GM21367 (cell line): ENCODE data around the gene ACSF2.
"Not testable (repeated sequence)": the region's sequence is repeated elsewhere in the genome, so short reads cannot be mapped to it uniquely, and the experiment has no call there.

Experiments
- ATAC-seq: cut with Tn5 transposase; IDR thresholded peaks from one replicate; pipeline ENCODE4 v1.9.1; 2021; ENCODE audit not compliant: unreplicated experiment

ACSF2 gene

DNA sequence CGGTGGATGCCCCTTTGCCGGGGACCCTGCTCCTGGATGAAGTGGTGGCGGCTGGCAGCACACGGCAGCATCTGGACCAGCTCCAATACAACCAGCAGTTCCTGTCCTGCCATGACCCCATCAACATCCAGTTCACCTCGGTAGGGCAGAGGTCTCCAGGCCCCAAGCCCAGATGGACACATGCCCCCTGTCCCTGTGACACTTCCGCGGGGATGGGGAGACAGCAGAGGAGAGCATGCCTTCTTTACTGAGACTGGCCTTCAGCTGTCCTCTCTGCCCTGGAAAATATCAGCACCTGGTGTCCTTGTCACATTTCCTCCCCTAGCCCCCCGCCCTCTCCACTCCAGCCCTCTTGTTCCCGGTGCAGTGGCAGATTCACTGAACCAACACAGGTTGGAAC, 36.4 kb downstream of the ACSF2 start:
- ATAC-seq, result no peak

DNA sequence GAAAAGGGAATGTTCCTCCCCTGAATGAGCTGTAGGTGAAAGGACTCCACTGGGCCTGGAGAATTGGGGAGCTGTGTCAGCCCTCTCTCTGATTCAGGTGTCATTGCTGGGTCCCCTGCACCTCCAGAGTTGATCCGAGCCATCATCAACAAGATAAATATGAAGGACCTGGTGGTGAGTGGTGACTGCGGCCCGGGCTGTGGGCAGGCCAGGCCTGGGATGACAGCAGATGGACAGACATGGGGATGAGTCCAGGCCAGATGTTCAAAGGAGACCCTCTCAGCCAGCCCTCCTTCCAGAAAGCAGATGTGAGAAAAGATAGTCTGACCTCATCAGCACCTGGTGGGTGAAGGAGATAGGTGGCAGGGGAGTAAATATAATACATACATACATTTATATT, 38.1 kb downstream of the ACSF2 start:
- no peak for ATAC-seq

DNA sequence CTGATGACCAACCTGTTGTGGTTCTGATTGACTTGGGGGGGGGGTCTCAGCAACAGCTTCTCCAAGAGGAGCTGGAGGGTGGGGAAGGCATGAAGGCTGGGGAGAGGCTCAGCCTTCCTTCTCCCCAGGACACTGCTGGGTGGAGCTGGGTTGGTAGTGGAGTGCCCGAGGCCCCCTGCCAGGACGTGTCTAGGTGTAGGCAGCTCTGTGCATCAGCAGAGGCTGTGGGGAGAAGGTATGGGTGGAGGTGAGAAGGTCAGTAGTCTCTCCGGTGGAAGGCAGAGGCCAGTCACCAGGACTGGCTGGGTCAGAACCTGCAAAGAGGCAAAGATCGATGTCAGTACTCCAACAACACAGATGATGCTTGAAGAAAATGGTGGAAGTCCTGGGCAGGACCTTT, 38.7 kb downstream of the ACSF2 start:
- ATAC-seq, result no peak

DNA sequence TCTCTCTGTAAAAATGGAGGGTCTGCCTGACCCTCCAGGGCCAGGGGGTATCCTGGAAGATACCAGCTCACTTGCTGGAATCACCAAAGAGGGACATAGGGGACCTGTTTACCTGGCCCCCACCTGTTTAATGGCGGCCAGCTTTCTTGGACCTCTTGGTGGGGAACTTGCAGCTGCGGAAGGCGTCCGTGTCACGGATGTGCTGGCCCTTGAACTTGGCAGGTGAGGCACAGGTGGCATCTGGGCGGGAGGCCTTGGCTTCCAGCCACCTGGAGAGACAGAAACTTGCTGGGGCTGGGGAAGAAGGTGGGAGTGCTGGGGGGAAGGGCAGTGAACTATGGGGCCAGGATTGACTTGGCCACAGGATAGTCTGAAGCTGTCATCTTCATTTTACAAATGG, 39.2 kb downstream of the ACSF2 start:
- no peak for ATAC-seq

DNA sequence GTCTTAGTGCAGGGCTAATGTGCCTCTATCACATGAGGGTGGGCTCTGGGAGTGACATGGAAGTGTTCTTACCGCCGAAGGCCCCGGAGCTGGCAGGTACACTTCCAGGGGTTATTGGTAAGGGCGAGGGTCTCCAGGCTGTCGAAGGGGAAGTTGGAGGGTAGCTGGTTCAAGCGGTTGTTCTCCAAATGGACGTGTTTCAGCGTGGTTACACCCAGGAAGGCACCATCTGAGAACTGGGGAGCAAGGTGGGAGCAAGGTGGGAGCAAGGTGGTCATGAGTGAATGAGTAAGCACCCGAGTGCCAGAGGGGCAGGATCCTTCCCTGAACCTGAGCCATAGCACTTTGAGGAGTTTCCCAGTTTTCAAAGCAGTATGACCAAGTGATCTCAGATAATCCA, 39.6 kb downstream of the ACSF2 start:
- no peak for ATAC-seq

DNA sequence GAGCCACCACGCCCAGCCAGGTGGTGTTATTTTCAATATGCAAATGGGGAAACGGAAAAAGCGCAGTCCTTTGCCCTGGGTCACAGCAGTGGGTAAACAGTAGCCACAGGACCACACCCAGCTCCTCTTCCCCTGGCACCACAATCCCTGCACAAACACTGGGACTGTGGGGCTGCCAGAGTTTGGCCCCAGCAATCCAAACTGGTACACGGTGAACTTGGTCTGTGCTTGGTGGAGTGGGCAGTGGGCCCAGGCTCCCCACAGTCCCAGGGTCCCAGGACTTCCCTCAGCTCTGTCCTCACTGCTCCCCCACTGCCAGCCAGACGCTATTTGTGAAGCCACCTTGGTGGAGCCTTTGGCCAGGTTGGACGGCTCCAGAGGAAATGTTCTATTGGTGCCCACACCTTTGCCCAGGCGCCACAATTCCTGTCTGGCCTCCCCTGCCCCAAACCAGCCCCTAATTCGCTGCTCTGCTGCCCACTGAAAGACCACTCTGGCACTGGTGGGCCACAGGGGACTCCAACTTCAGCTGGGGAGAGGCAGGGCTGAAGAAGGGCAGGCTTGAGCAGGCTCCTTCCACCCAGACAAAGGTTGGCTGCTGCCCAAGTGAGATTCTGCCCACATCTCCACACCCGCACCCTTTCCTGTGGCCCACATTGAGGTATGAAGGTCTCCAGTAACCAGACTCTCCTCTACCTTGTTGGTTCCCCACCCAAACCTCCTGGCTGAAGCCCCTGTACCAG, 40.5 kb downstream of the ACSF2 start:
- no peak for ATAC-seq

DNA sequence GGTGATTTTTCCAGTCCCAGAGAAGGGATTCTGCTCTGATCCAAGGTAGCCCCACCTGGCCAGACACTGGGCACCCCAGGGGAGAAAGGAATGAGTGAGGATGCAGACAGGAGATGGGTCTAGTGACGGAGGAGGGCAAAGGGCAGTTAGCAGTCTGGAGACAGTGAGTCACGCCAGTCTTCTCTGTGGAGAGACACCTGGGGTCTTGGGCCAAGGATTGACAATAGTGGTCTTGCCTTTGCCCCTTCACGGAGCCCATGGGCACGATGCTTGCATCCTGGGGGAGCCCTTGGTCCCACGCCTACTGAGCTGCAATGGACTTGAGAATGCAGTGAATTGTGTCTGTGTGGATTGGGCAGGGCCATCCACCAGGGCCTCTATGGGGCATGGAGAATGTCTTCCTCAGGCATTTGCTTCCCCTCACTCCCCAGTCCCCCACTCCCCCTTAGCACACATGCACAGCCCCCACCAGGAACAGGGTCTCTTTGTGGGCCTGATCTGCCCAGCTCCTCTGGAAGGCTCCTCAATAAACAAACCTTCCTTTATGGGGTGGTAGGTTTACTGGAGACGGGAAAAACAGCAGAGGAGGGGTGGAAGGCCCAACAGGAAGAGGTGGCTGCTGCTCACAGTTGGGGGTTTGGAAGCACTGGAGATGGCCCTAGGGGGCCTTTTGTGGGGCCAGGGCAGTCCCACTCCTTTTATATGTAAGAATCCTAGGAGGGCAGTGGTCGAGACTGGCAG, 41.3 kb downstream of the ACSF2 start:
- ATAC-seq, result no peak

DNA sequence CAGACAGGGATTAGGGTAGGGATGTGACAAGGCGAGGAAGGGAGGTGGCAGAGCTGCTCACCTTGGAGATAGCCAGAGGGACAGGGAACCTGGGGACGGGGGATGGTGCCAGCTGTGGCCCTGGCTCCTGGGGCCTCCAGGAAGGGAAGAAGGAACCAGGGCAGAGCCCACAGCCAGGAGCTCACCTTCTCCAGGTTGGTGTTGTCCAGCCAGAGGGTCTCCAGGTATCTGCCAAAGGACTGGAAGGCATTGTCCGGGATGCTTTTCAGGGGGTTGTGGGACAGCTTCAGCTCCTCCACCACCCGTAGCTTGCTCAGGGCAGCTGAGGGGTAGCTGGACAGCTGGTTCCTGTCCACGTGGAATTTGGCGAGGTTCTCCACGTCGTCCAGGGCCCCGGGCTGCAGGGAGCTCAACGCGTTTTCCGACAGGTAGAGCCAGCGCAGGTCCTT, 41.9 kb downstream of the ACSF2 start:
- ATAC-seq, result no peak

DNA sequence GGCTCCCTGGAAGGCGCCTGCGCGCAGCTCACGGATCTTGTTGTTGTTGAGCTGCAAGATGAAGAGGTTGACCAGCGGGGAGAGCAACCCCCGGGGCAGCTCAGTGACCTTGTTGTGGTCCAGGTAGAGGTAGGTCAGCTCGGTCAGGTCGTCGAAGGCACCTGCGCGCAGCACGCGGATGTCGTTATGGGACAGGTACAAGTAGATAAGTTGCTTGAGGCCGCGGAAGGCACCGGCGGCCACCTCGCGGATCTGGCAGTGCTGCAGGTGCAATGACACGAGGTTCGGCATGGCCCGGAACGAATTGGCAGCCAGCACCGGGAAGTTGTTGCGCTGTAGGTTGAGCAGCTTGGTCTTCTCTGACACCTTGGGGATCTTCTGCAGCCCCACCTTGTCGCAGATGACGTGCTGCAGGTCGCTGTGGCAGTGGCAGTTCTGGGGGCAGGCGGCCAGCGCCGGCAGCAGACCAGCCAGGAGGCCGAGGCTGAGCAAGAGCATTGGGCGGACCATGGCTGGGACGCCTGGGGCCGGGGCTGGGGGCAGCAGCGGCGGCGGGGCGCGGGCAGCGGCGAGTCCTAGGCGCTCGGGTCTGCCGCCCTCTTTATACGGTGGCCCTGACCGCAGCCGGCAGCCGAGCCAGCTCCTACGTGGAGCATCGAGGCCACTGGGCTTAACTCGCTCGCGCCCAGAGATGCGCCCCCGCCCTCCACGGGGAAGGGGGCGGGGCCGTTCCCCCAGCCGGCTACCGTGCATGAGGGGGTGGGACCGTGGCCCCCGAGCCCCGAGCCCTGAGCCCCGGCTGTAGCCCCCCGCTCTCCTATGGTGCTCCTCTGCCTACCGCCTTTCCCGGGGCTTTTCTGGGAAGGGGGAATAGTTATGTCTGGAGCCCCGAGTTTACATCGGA, 42.5 kb downstream of the ACSF2 start, which contains the start of gene CHAD:
CHAD (minus strand) TSS at position 577 of the 904 bp plus-strand sequence; CDS start at position 510, 67 bp downstream.
- ATAC-seq, result no peak

DNA sequence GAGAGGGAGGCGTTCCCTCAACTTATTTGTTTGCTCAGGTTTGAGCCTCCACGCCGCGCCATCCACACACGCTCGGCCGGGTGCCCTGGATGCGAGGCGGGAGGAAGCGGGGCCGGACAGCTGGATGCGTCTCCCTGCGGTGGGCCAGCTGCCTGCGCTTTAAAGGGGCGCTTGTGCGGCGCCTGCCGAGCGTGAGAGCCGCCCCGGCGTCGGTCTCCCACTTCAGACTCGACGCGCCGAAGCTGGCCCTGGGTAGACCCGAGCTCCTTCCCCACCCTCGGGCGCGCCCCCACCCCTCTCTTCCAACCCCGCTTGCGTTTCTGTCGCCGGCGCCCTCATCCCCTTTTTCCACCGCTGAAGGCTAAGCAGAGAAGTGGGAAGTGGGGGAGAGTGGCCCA, 43.2 kb downstream of the ACSF2 start:
- no peak for ATAC-seq

DNA sequence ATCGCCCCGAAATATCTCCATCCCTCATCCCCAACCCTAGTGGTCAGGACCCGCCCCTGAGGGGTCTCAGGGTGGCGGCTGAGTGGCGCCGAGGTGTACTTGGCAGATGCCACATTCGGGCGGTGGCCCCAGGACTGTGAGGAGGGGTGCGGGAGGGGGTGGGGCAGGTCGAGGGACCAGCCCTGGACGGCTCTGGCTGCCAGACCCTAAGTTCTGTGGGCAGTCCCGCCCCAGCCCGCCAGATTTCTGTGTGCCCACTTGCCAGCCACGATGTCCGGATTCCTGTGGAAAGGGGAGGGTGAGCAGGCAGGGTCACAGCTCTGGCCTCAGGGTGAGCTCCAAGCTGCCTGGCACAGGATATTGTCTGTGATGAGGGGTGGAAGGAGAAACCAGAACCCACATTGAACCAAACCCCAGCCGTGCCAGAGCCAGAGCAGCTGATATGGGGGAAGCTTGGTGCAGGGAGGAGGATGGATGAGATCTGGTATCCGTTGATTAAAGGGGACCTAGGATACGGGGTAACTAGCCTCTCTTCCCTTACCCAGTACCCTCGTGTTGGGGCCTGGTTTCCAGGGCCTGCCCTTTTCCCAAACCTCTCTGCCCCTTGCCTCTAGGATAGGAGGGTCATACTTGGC, 43.8 kb downstream of the ACSF2 start:
- no peak for ATAC-seq

DNA sequence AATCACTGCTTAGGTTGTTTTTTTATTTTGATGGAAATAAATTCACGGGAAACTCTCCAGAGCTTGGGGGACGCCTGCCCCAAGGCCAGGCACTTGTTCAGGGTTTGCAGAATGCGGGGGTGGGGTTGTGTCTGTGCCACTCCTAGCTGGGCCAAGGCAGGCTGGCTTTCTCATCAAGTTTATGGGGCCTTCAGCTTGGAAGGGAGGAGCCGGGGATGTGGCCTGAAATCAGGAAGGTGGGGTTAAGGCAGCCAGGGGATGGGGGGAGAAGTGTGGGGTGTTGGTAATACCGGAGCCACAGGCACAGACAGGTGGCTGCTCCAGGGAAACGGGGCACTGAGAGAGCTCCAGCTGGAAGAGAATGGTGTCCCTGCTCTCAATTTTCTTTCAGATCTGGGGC, 44.4 kb downstream of the ACSF2 start:
- no peak for ATAC-seq

DNA sequence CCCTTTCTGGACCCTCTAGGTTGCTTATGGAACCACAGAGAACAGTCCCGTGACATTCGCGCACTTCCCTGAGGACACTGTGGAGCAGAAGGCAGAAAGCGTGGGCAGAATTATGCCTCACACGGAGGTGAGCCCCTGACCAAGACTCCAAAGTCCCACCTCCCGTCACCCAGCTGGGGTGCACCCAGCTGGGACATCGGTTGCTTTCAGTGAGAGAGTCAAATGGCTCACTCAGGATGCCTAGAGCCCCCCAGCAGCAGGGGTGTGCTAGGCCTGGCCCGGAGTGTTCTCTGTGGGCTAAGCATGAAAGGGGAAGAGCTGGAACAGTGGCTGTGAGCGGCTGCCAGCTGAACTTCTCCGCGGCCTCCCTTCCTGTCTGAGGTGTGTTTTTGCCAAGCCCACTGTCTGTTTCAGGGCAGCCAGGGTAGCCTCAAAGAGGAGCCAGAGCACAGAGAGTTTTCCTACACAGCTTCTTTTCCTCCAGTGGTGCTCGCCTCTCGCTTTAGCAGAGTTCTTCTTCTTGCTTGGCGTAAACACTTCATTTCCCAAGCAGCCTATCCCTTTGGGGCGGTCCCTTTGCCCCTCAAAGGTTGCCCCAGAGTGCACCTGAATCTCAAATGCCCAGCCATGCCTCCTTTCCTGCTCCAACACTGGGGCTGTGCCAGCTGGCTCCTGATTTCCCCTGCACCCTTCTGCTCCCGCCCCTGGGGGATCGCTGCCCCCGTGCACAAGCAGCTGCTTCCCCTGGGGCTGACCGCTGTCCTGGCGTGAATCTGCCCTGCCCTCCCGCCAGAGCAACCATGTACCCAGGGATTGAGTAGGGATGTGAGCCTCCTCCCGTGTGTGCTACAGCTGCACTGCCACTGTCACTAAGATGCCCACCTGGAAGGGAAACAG, 45.2 kb downstream of the ACSF2 start:
- ATAC-seq, result no peak

DNA sequence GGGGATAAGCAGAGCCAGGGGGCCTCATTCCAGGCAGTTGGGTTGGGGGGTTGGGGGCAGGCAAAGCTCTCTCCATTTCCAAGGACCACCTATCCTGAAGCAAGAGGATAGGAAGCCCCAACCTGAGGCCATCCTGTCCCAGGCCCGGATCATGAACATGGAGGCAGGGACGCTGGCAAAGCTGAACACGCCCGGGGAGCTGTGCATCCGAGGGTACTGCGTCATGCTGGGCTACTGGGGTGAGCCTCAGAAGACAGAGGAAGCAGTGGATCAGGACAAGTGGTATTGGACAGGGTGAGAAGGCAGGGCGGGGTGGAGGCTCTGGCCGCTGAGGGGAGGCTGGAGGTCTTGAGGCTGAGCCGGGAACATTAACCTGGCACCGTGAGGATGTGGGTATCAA, 46.3 kb downstream of the ACSF2 start:
- ATAC-seq, result no peak

DNA sequence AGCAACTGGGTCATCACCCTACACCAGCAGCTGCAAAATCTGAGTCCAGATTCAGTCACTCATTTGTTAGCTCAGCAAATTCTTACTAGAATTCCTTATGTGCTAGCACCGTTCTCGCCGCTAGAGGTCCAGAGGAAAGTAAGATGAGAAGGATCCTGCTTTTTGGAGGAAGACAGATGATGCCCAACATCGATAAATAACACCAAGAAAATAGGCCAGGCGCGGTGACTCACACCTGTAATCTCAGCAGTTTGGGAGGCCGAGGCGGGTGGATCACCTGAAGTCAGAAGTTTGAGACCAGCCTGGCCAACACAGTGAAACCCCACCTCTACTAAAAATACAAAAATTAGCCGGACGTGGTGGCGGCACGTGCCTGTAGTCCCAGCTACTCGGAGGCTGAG, 46.7 kb downstream of the ACSF2 start:
- not testable (repeated sequence) for ATAC-seq

DNA sequence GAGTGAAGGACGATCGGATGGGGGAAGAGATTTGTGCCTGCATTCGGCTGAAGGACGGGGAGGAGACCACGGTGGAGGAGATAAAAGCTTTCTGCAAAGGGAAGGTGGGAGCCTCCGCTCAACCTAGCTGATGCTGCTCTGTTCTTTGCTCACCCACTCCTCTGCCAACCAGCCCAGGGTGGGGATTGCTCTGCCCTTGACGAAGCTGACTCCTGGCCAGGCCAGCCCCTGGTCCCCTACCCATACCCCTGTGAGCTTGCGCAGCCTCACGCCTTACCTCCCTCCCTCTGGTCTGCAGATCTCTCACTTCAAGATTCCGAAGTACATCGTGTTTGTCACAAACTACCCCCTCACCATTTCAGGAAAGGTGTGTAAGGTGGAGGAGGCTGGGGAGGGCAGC, 47.9 kb downstream of the ACSF2 start:
- no peak for ATAC-seq

DNA sequence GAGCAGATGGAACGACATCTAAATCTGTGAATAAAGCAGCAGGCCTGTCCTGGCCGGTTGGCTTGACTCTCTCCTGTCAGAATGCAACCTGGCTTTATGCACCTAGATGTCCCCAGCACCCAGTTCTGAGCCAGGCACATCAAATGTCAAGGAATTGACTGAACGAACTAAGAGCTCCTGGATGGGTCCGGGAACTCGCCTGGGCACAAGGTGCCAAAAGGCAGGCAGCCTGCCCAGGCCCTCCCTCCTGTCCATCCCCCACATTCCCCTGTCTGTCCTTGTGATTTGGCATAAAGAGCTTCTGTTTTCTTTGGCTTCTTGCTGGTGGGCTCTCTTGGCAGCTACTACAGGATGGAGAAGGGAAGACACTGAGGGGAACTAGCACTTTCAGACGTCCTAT, 48.5 kb downstream of the ACSF2 start:
- ATAC-seq, result no peak

DNA sequence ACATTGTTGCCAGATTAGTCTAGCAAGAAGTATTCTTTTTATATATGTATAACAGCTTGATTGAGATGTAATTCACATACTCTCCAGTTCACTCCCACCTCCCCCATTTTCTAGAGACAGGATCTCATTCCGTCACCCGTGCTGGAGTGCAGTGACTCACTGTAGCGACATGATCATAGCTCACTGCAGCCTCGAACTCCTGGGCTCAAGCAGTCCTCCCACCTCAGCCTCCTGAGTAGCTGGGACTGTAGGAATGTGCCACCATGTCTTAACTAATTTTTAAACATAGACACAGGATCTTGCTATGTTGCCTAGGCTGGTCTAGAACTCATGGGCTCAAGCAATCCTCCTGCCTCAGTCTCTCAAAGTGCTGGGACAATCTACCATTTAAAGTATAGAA, 49.3 kb downstream of the ACSF2 start:
- ATAC-seq, result no peak

DNA sequence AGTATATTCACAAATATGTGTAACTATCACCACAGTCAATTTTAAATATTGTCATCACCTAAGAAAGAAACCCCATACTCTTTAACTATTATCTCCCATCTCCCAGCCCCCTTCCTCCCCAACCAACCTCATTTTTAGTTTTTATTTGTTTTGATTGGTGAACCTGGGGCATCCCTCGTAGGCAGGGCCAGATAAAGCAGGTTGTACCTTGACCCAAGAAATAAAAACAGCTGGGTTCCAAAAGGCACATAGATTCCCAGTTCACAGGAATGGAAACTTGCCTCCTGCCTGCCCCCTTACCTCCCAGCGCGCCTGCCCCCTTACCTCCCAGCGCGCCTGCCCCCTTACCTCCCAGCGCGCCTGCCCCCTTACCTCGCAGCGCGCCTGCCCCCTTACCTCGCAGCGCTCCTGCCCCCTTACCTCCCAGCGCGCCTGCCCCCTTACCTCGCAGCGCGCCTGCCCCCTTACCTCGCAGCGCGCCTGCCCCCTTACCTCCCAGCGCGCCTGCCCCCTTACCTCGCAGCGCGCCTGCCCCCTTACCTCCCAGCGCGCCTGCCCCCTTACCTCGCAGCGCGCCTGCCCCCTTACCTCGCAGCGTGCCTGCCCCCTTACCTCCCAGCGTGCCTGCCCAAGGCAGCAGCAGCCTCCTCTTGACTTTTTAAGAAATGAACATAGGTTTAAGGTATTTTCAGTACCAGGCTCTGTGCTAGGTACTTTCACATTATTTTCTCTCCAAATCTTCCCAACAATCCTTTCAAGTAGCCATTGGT, 49.9 kb downstream of the ACSF2 start:
- ATAC-seq, result not testable (repeated sequence)
